Neural cell (in vitro differentiated cells): ENCODE results near the gene SLC25A30. TPM values are rescaled to one million over a fixed set of nuclear protein-coding genes. Genes with fewer than 3 reads are reported as not detected.

Source experiments
- H2AFZ ChIP-seq: fragments of 200-600, 300-800 bp; sonication (generic), shearing (Covaris generic); 2 replicates; pipeline ENCODE4 v1.6.0; 2014; ENCODE audit warnings: low read depth, mild to moderate bottlenecking, antibody characterized with exemption, low read length, moderate library complexity
- H3F3A ChIP-seq: fragments of 200-600 bp; shearing (Covaris generic); 2 replicates; pipeline ENCODE4 v1.6.1; 2016; ENCODE audit warnings: mild to moderate bottlenecking, moderate library complexity, mixed read lengths, antibody characterized with exemption, low read length; ENCODE audit not compliant: insufficient read depth, poor library complexity, severe bottlenecking
- H3K27ac ChIP-seq: fragments of 200-600, 300-800 bp; sonication (generic), shearing (Covaris generic); 2 replicates; pipeline ENCODE4 v1.5.1; 2014; ENCODE audit warnings: mild to moderate bottlenecking, low read length, moderate library complexity
- H3K27me3 ChIP-seq: fragments of 300-800, 200-600 bp; sonication (generic), shearing (Covaris generic); 2 replicates; pipeline ENCODE4 v1.6.0; 2014; ENCODE audit warnings: mild to moderate bottlenecking, low read depth, low read length, moderate library complexity; ENCODE audit not compliant: insufficient read depth
- H3K36me3 ChIP-seq: fragments of 300-800, 200-600 bp; sonication (generic), shearing (Covaris generic); 2 replicates; pipeline ENCODE4 v1.5.1; 2014; ENCODE audit warnings: mild to moderate bottlenecking, antibody characterized with exemption, low read length, moderate library complexity; ENCODE audit not compliant: insufficient read depth
- H3K4me2 ChIP-seq: fragments of 300-800, 200-600 bp; sonication (generic), shearing (Covaris generic); 2 replicates; pipeline ENCODE4 v1.6.0; 2014; ENCODE audit warnings: mild to moderate bottlenecking, low read length
- H3K4me3 ChIP-seq: fragments of 300-800, 200-600 bp; sonication (generic), shearing (Covaris generic); 2 replicates; pipeline ENCODE4 v1.5.1; 2014; ENCODE audit warnings: mild to moderate bottlenecking, low read length, moderate library complexity
- H3K79me2 ChIP-seq: fragments of 200-600 bp; shearing (Covaris generic); replicated peaks from 2 replicates; pipeline ENCODE4 v1.6.0; 2014; ENCODE audit warnings: mild to moderate bottlenecking, low read length, moderate library complexity; ENCODE audit not compliant: insufficient read depth
- H3K9ac ChIP-seq: fragments of 300-800, 200-600 bp; sonication (generic), shearing (Covaris generic); 2 replicates; pipeline ENCODE4 v1.6.1; 2016; ENCODE audit warnings: mild to moderate bottlenecking, low read length, mixed read lengths
- H3K9me2 ChIP-seq: fragments of 200-600 bp; shearing (Covaris generic); 2 replicates; pipeline ENCODE4 v1.6.1; 2016; ENCODE audit warnings: mild to moderate bottlenecking, low read length, mixed read lengths; ENCODE audit not compliant: insufficient read depth
- H3K9me3 ChIP-seq: fragments of 200-600, 300-800 bp; sonication (generic), shearing (Covaris generic); 2 replicates; pipeline ENCODE4 v1.6.1; 2016; ENCODE audit warnings: mild to moderate bottlenecking, mixed run types, low read length, moderate library complexity, mixed read lengths
- H4K20me1 ChIP-seq: fragments of 200-600 bp; shearing (Covaris generic); 2 replicates; pipeline ENCODE4 v1.6.1; 2016; ENCODE audit warnings: mild to moderate bottlenecking, mixed run types; ENCODE audit not compliant: insufficient read depth
- EP300 ChIP-seq: fragments of 450-650 bp; conservative IDR thresholded peaks from 2 replicates; pipeline ENCODE4 v1.6.1; 2014; ENCODE audit warnings: antibody characterized with exemption, mild to moderate bottlenecking, moderate library complexity; ENCODE audit not compliant: poor library complexity, severe bottlenecking
- EZH2 ChIP-seq: fragments of 200-600, 300-800 bp; shearing (Covaris generic), sonication (generic); IDR thresholded peaks from 2 replicates; pipeline ENCODE4 v1.6.1; 2014; ENCODE audit warnings: antibody characterized with exemption, low read length, borderline replicate concordance, mild to moderate bottlenecking; ENCODE audit not compliant: insufficient read depth, poor library complexity, severe bottlenecking
- MXI1 ChIP-seq: fragments of 450-650 bp; conservative IDR thresholded peaks from 2 replicates; pipeline ENCODE4 v1.6.1; 2014; ENCODE audit warnings: antibody characterized with exemption, mild to moderate bottlenecking; ENCODE audit not compliant: poor library complexity, severe bottlenecking
- POLR2AphosphoS5 ChIP-seq: IDR thresholded peaks from 2 replicates; pipeline ENCODE4 v1.6.1; 2012
- RAD21 ChIP-seq: fragments of 450-650 bp; conservative IDR thresholded peaks from 2 replicates; pipeline ENCODE4 v1.6.1; 2014; ENCODE audit warnings: antibody characterized with exemption, mild to moderate bottlenecking, moderate library complexity
- SMC3 ChIP-seq: fragments of 450-650 bp; conservative IDR thresholded peaks from 2 replicates; pipeline ENCODE4 v1.6.1; 2014; ENCODE audit warnings: antibody characterized with exemption, mild to moderate bottlenecking, moderate library complexity; ENCODE audit not compliant: poor library complexity
- TAF1 ChIP-seq: IDR thresholded peaks from 2 replicates; pipeline ENCODE4 v1.6.1; 2012; ENCODE audit warnings: low read depth
- polyA plus RNA-seq: library from polyadenylated mRNA; depleted of rRNA; stranded (reverse); fragments of >200 nt; gene quantifications from 2 replicates; pipeline ENCODE4 v1.2.3, GENCODE V29; 2014
- TF ChIP-seq, protein P1 (sequence below): fragments of 450-650 bp; IDR thresholded peaks from 2 replicates; pipeline ENCODE4 v1.5.1; 2014; ENCODE audit warnings: antibody characterized with exemption, mild to moderate bottlenecking, moderate library complexity; ENCODE audit not compliant: poor library complexity, severe bottlenecking
- TF ChIP-seq, protein P2 (sequence below): IDR thresholded peaks from 2 replicates; pipeline ENCODE4 v1.6.1; 2012; ENCODE audit warnings: borderline replicate concordance

The SLC25A30 gene
- polyA plus RNA-seq, 1 donor from 2014 or later: 4.9 TPM

GRCh38 chr13:45410001-45410400 lies 8.2 kb downstream of the SLC25A30 start:
- H3K4me2 ChIP-seq: no peak overlapping the region
- no peaks in the 10 kb centered on the region for H3K27me3 ChIP-seq
- H2AFZ ChIP-seq: no peak overlapping the region
- H3K27ac ChIP-seq: no peak overlapping the region
- H3K36me3 ChIP-seq: no peaks in the 10 kb centered on the region
- TF ChIP-seq, protein P1, sequence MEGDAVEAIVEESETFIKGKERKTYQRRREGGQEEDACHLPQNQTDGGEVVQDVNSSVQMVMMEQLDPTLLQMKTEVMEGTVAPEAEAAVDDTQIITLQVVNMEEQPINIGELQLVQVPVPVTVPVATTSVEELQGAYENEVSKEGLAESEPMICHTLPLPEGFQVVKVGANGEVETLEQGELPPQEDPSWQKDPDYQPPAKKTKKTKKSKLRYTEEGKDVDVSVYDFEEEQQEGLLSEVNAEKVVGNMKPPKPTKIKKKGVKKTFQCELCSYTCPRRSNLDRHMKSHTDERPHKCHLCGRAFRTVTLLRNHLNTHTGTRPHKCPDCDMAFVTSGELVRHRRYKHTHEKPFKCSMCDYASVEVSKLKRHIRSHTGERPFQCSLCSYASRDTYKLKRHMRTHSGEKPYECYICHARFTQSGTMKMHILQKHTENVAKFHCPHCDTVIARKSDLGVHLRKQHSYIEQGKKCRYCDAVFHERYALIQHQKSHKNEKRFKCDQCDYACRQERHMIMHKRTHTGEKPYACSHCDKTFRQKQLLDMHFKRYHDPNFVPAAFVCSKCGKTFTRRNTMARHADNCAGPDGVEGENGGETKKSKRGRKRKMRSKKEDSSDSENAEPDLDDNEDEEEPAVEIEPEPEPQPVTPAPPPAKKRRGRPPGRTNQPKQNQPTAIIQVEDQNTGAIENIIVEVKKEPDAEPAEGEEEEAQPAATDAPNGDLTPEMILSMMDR: no peak
- no peak for TF ChIP-seq MXI1
- no peak for TF ChIP-seq EP300
- no peak for TF ChIP-seq RAD21
- no peak for TF ChIP-seq SMC3
- no peak for TF ChIP-seq EZH2
- no peak for TF ChIP-seq TAF1
- TF ChIP-seq, protein P2, sequence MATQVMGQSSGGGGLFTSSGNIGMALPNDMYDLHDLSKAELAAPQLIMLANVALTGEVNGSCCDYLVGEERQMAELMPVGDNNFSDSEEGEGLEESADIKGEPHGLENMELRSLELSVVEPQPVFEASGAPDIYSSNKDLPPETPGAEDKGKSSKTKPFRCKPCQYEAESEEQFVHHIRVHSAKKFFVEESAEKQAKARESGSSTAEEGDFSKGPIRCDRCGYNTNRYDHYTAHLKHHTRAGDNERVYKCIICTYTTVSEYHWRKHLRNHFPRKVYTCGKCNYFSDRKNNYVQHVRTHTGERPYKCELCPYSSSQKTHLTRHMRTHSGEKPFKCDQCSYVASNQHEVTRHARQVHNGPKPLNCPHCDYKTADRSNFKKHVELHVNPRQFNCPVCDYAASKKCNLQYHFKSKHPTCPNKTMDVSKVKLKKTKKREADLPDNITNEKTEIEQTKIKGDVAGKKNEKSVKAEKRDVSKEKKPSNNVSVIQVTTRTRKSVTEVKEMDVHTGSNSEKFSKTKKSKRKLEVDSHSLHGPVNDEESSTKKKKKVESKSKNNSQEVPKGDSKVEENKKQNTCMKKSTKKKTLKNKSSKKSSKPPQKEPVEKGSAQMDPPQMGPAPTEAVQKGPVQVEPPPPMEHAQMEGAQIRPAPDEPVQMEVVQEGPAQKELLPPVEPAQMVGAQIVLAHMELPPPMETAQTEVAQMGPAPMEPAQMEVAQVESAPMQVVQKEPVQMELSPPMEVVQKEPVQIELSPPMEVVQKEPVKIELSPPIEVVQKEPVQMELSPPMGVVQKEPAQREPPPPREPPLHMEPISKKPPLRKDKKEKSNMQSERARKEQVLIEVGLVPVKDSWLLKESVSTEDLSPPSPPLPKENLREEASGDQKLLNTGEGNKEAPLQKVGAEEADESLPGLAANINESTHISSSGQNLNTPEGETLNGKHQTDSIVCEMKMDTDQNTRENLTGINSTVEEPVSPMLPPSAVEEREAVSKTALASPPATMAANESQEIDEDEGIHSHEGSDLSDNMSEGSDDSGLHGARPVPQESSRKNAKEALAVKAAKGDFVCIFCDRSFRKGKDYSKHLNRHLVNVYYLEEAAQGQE: no peak
- no peak for TF ChIP-seq POLR2AphosphoS5
- no peak overlapping the region for H3K4me3 ChIP-seq
- no peaks in the 10 kb centered on the region for H3K9me2 ChIP-seq
- no peak overlapping the region for H3K9ac ChIP-seq
- H3F3A ChIP-seq: no peaks in the 10 kb centered on the region
- H4K20me1 ChIP-seq: no peaks in the 10 kb centered on the region
- no peaks in the 10 kb centered on the region for H3K9me3 ChIP-seq
- H3K79me2 ChIP-seq: no peaks in the 10 kb centered on the region

DNA sequence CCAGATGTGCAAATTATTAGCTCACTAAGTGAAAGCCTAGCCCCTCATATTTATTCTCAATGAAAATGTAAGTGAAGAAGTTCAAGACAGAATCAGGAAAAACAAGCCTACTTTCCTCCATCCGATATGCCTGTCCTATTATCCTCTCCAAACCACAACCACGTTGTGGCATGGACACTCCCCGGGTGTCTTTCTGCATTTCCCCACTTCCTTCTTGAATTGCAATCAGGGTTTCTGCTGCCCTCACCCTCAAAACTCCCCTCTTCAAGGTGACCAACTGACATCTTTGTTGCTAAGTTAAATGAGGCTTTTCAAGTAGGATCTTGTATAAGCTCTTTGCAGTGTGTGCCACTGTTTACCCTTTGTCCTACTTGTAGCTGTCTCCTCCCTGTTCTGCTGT lies 11.8 kb downstream of the SLC25A30 start:
- no peaks in the 10 kb centered on the region for H3K27me3 ChIP-seq
- no peak for TF ChIP-seq TAF1
- TF ChIP-seq EZH2: no peak
- no peak for TF ChIP-seq SMC3
- TF ChIP-seq, protein P1: no peak
- TF ChIP-seq POLR2AphosphoS5: no peak
- TF ChIP-seq RAD21: no peak
- no peak for TF ChIP-seq MXI1
- TF ChIP-seq, protein P2: no peak
- no peak for TF ChIP-seq EP300
- no peaks in the 10 kb centered on the region for H4K20me1 ChIP-seq
- no peak overlapping the region for H3K4me2 ChIP-seq
- H3K27ac ChIP-seq: no peak overlapping the region
- no peak overlapping the region for H2AFZ ChIP-seq
- H3F3A ChIP-seq: no peaks in the 10 kb centered on the region
- no peaks in the 10 kb centered on the region for H3K9me3 ChIP-seq
- no peaks in the 10 kb centered on the region for H3K79me2 ChIP-seq
- H3K4me3 ChIP-seq: no peak overlapping the region
- H3K9me2 ChIP-seq: no peaks in the 10 kb centered on the region
- no peaks in the 10 kb centered on the region for H3K36me3 ChIP-seq
- no peak overlapping the region for H3K9ac ChIP-seq
